Measurements from ENCODE around the gene ZC3H10.
A peak's percentile ranks its signal among the peaks of the same experiment; 100 is the strongest.

ZC3H10 gene

DNA sequence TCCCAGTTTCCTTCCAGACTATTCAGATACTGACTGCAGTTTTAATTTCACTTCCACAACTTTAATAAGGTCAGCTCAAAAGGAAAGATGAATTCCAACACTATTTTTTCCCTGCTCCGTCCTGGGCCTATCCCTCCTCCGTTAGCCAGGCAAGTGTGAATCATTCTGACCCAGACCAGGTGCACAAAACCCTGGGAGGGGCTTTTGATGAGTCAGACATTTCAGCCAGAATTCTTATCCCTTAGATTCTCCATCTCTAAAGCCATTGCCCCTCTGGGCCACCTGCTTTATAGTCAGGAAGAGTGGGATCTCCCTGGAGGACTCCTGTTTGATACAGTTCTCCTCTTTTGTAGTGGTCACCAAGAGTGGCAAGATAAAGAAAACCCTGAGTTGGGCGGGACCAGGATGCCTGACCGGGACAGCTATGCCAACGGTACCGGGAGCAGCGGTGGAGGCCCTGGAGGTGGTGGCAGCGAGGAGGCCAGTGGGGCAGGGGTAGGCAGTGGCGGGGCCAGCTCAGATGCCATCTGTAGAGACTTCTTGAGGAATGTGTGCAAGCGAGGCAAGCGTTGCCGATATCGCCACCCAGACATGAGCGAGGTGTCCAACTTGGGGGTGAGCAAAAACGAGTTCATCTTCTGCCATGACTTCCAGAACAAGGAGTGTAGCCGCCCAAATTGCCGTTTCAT is 2.2 kb downstream of the ZC3H10 start:
- Histone ChIP-seq H3K4me3 (ENCODE audit: low read depth, low read length) (no peak overlapping the region), H3K4me2 (ENCODE audit: low read length) (no peak overlapping the region), H3K79me2 (peaks cover 2% of the 10 kb centered on the region), H3K27me3 (ENCODE audit: control insufficient read depth, insufficient read depth, low read length) (no peaks in the 10 kb centered on the region), H3K36me3 (ENCODE audit: control insufficient read depth, insufficient read depth, low read length) (no peaks in the 10 kb centered on the region), H3K4me1 (peaks cover 11% of the 10 kb centered on the region), H3K27ac (peak overlapping the region; percentile 97), H3K9ac (no peak overlapping the region), H2AFZ (no peak overlapping the region), H3K9me3 (ENCODE audit: control insufficient read depth, low read length) (no peaks in the 10 kb centered on the region)
- TF ChIP-seq CTCF (IDR thresholded peaks at IDR 0.05), result no peak

- H3K4me2 ChIP-seq (ENCODE audit: low read length), result no peak overlapping the region
- no peak for TF ChIP-seq CTCF (IDR thresholded peaks at IDR 0.05)
- H3K9ac ChIP-seq, result no peak overlapping the region
- H3K79me2 ChIP-seq, result peaks cover 2% of the 10 kb centered on the region
- no peak overlapping the region for H3K4me3 ChIP-seq (ENCODE audit: low read depth, low read length)
- H3K9me3 ChIP-seq (ENCODE audit: control insufficient read depth, low read length), result no peaks in the 10 kb centered on the region
- no peak overlapping the region for H3K27ac ChIP-seq
- H2AFZ ChIP-seq, result no peak overlapping the region
- H3K4me1 ChIP-seq, result peaks cover 12% of the 10 kb centered on the region
- H3K27me3 ChIP-seq (ENCODE audit: control insufficient read depth, insufficient read depth, low read length), result no peaks in the 10 kb centered on the region
- H3K36me3 ChIP-seq (ENCODE audit: control insufficient read depth, insufficient read depth, low read length), result no peaks in the 10 kb centered on the region
These were observed 3.3 kb downstream of the ZC3H10 start for GRCh38 chr12:56121204-56121870.

DNA sequence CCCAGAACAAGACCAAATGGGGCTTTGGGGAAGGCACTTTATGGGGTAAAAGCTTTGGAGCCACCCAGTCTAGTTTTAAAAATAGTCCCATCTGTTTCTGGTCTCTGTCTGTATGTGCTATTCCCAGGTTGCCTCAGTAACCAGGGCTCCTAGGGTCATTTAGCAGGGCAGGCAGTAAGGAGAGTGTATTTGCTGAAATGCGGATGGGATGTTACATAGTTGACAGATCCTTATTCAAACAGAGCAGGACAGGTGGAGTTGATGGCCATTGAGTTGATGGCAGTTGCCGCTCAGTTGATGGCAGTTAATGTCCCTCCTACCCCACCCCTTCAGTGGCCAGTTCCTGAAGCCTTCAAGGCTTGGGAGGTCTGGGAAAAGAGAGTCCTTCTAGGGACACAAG is 4.6 kb downstream of the ZC3H10 start:
- Histone ChIP-seq H3K4me3 (ENCODE audit: low read depth, low read length) (no peak overlapping the region), H3K4me1 (peaks cover 23% of the 10 kb centered on the region), H3K9me3 (ENCODE audit: control insufficient read depth, low read length) (no peaks in the 10 kb centered on the region), H3K9ac (no peak overlapping the region), H3K27me3 (ENCODE audit: control insufficient read depth, insufficient read depth, low read length) (no peaks in the 10 kb centered on the region), H3K27ac (no peak overlapping the region), H2AFZ (no peak overlapping the region), H3K4me2 (ENCODE audit: low read length) (no peak overlapping the region), H3K79me2 (no peaks in the 10 kb centered on the region), H3K36me3 (ENCODE audit: control insufficient read depth, insufficient read depth, low read length) (no peaks in the 10 kb centered on the region)
- TF ChIP-seq CTCF (IDR thresholded peaks at IDR 0.05), result no peak

- H3K27ac ChIP-seq, result no peak overlapping the region
- H2AFZ ChIP-seq, result no peak overlapping the region
- no peaks in the 10 kb centered on the region for H3K9me3 ChIP-seq (ENCODE audit: control insufficient read depth, low read length)
- H3K9ac ChIP-seq, result no peak overlapping the region
- no peak for TF ChIP-seq CTCF (IDR thresholded peaks at IDR 0.05)
- no peaks in the 10 kb centered on the region for H3K27me3 ChIP-seq (ENCODE audit: control insufficient read depth, insufficient read depth, low read length)
- H3K4me3 ChIP-seq (ENCODE audit: low read depth, low read length), result peak overlapping the region; percentile 33
- H3K36me3 ChIP-seq (ENCODE audit: control insufficient read depth, insufficient read depth, low read length), result no peaks in the 10 kb centered on the region
- H3K4me2 ChIP-seq (ENCODE audit: low read length), result peak overlapping the region; percentile 9
- no peaks in the 10 kb centered on the region for H3K79me2 ChIP-seq
- H3K4me1 ChIP-seq, result peaks cover 18% of the 10 kb centered on the region
These were observed 6.1 kb downstream of the ZC3H10 start for GRCh38 chr12:56124133-56124532.
